ENCODE measurements around the gene CD9.

The CD9 gene

DNA sequence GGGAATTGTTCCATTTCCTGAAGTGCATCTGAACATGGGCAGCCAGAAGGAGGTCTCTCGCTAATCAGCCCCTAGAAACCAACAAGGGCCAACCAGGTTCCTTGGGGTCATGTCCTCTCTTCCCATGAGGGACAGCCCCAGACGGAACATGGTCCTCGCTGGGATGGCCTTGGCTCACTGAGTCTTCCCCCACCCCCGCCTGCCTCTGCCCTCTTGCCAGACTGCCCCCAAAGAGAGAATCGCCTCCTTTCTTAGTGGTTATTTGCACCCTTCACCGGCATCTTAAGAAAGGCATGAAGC lies 36.4 kb downstream of the CD9 start:
- TF ChIP-seq, protein P1, sequence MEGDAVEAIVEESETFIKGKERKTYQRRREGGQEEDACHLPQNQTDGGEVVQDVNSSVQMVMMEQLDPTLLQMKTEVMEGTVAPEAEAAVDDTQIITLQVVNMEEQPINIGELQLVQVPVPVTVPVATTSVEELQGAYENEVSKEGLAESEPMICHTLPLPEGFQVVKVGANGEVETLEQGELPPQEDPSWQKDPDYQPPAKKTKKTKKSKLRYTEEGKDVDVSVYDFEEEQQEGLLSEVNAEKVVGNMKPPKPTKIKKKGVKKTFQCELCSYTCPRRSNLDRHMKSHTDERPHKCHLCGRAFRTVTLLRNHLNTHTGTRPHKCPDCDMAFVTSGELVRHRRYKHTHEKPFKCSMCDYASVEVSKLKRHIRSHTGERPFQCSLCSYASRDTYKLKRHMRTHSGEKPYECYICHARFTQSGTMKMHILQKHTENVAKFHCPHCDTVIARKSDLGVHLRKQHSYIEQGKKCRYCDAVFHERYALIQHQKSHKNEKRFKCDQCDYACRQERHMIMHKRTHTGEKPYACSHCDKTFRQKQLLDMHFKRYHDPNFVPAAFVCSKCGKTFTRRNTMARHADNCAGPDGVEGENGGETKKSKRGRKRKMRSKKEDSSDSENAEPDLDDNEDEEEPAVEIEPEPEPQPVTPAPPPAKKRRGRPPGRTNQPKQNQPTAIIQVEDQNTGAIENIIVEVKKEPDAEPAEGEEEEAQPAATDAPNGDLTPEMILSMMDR (IDR thresholded peaks at IDR 0.05; ENCODE audit: insufficient read depth, low read depth, low read length, missing control alignments): no peak

DNA sequence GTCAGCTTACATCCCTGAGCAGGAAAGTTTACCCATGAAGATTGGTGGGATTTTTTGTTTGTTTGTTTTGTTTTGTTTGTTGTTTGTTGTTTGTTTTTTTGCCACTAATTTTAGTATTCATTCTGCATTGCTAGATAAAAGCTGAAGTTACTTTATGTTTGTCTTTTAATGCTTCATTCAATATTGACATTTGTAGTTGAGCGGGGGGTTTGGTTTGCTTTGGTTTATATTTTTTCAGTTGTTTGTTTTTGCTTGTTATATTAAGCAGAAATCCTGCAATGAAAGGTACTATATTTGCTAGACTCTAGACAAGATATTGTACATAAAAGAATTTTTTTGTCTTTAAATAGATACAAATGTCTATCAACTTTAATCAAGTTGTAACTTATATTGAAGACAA lies 37.6 kb downstream of the CD9 start:
- DNase-seq (ENCODE audit: low read depth): no peak
- TF ChIP-seq, protein P1 (IDR thresholded peaks at IDR 0.05; ENCODE audit: insufficient read depth, low read depth, low read length, missing control alignments): no peak
- H3K4me3 ChIP-seq (ENCODE audit: low read depth, low read length): no peak overlapping the region

More for the DNA sequence above, 36.4 kb downstream of the CD9 start:
- no peak overlapping the region for H3K4me3 ChIP-seq (ENCODE audit: low read depth, low read length)
- no peak for DNase-seq (ENCODE audit: low read depth)

DNA sequence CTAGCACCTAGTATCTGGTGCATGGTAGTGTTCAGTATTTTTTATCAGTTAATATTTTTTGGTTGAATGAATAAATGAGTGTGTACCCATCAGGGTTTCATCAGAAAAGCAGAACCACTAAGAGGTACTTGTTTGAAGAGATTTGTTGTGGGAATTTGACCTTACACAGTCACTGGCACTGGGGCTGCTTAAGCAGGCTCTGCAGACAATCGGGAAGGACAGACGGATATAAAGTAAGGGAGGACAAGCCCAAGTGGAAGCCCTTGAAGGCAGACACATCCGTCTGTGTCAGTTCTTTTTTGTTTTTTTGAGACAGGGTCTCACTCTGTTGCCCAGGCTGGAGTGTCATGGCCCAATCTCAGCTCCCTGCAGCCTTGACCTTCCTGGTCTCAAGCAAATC lies 38.7 kb downstream of the CD9 start:
- DNase-seq (ENCODE audit: low read depth): no peak
- TF ChIP-seq, protein P1 (IDR thresholded peaks at IDR 0.05; ENCODE audit: insufficient read depth, low read depth, low read length, missing control alignments): no peak
- H3K4me3 ChIP-seq (ENCODE audit: low read depth, low read length): no peak overlapping the region

DNA sequence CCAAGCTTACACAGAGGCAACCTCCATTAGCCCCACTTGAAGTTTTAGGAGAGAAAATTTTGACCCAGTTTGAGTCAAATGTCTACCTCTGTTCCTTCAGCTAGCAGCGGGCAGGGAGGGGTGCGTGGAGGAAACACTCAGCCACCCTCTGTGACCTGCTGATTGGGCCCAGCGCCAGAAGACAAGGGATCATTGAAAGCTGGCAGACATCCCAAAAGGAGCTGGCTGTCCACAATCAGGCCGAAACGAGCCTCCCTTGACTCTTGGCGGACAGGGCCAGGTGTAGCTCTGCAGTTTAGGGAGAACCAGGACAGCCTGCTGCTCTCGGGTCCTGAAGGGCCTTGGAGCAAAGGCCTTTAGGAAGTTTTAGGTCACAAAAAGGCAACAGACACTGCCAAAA lies 41.3 kb downstream of the CD9 start:
- no peak overlapping the region for H3K4me3 ChIP-seq (ENCODE audit: low read depth, low read length)
- TF ChIP-seq, protein P1 (IDR thresholded peaks at IDR 0.05; ENCODE audit: insufficient read depth, low read depth, low read length, missing control alignments): no peak
- DNase-seq (ENCODE audit: low read depth): no peak

DNA sequence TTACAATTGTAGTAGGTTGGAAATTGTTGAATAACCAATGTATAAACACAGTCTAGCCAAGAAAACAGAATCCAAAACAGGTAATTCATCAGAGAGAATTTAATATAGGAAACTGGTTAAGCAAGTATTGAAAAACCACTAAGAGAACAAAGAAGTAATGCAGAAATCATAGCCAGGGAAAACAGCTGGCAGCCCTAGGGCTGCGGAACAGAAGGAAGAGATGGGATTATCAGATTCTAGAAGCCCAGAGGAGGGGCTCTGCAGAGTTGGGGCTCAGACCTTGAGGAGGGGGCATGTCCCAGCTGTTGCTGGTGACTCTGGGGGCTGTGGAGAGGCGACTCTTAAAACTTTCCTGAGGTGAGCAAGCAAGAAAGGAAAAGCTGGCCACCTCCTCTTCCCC lies 49.4 kb downstream of the CD9 start:
- no peak for DNase-seq (ENCODE audit: low read depth)
- TF ChIP-seq, protein P1 (IDR thresholded peaks at IDR 0.05; ENCODE audit: insufficient read depth, low read depth, low read length, missing control alignments): no peak
- H3K4me3 ChIP-seq (ENCODE audit: low read depth, low read length): no peak overlapping the region

DNA sequence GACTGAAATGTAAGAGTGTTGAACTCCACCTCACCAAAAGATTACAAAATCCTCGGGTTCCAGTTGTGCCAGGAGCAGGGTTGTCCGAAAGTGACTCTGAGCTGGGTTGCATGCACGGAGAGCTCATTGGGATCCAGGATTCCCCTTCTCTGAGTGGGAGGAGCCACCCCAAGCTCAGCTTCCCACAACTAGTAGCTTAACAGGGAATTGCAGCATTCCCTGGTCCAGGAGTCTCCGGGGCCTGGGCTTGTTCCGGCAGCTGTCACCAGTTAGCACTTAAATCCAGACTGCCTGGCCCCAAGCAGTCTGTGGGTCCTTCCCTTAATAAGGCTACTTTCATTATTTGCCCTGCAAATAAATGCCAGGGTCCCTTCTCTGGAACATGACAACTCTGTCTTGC lies 50.1 kb downstream of the CD9 start:
- no peak for DNase-seq (ENCODE audit: low read depth)
- TF ChIP-seq, protein P1 (IDR thresholded peaks at IDR 0.05; ENCODE audit: insufficient read depth, low read depth, low read length, missing control alignments): no peak
- H3K4me3 ChIP-seq (ENCODE audit: low read depth, low read length): no peak overlapping the region

DNA sequence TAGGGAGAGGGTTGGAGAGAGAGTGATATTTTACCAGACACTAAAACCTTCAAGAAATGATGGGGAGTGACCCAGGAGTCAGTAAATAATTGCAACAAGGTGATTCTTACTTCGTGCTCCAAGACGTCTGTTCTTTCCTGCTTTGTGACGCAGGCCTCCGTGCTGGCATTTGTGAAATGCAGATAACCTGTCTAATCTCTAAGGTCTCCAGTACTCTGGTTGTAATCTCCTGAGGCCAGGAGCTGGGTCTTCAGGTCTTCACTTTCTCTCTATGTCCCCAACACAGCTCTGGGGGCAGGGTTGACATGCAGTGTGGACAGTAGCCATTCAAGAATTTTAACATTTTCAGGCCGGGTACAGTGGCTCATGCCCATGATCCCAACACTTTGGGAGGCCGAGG lies 53.1 kb downstream of the CD9 start:
- no peak overlapping the region for H3K4me3 ChIP-seq (ENCODE audit: low read depth, low read length)
- TF ChIP-seq, protein P1 (IDR thresholded peaks at IDR 0.05; ENCODE audit: insufficient read depth, low read depth, low read length, missing control alignments): no peak
- DNase-seq (ENCODE audit: low read depth): no peak

Data from GM12865 (cell line).